ENCODE data around the gene NWD2.

DNA sequence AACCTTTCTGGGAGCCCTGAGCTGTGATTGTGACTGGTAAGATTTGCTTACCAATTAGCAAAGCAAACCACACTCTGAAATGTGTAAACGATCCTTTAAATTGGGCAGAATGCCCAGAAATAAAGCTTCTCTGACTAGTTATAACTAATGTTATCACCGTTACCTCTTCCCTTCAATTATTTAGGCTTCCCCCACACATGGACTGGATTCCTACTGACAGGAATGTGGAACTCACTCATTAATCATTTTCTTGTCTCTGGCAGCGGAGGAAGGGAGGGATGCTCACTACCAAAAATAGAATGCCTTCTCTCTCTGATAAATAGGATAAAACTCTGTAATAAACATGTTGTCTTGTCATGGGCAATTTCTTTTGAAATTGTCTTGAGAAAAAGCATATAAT lies 25.3 kb upstream of the NWD2 start:
- no peak for TF ChIP-seq CTCF (IDR thresholded peaks at IDR 0.05)
- no peak for TF ChIP-seq POLR2A (IDR thresholded peaks at IDR 0.05)

All from adrenal gland (tissue), 5 donors.